Lower lobe of right lung (tissue), 2 donors: Measurements from ENCODE around the gene CLTRN. TPM values are rescaled to one million over a fixed set of nuclear protein-coding genes. Genes with fewer than 3 reads are reported as not detected.

ENCODE experiments used
- ATAC-seq, 2 donors: fragments of 200-7000 bp; cut with Tn5 transposase; one replicate each; pipeline ENCODE4 v1.9.1; 2020 to 2022; ENCODE audit warnings: mild to moderate bottlenecking in 2 of 2, moderate library complexity in 2 of 2
- DNase-seq: peaks from one replicate; pipeline ENCODE4 v3.0.0-alpha.2; 2020
- H3K27ac ChIP-seq: fragments of 200-600 bp; one replicate; pipeline ENCODE4 v1.8.0; 2022
- H3K27me3 ChIP-seq: fragments of 200-600 bp; one replicate; pipeline ENCODE4 v1.8.0; 2022; ENCODE audit warnings: low read depth
- H3K36me3 ChIP-seq: fragments of 200-600 bp; one replicate; pipeline ENCODE4 v1.8.0; 2022; ENCODE audit warnings: mild to moderate bottlenecking
- H3K4me1 ChIP-seq: fragments of 200-600 bp; one replicate; pipeline ENCODE4 v1.8.0; 2022
- H3K4me3 ChIP-seq: fragments of 200-600 bp; one replicate; pipeline ENCODE4 v1.8.0; 2022; ENCODE audit warnings: mild to moderate bottlenecking
- H3K9me3 ChIP-seq: fragments of 200-600 bp; one replicate; pipeline ENCODE4 v1.8.0; 2022
- intact Hi-C: fragments of 100-400 bp; cut with DNase I; formaldehyde crosslinking; loops from one replicate; pipeline ENCODE4 v1.11.0; 2022
- total RNA-seq: library from RNA; stranded (reverse); fragmentation: NEBNext Ultra II Directional; extraction: Animal tissue kit (Norgen Biotek cat#: 25700); gene quantifications from one replicate; pipeline ENCODE4 v1.2.1, GENCODE V29; 2021
- TF ChIP-seq, protein P1 (sequence below): fragments of 200-600 bp; IDR thresholded peaks from one replicate; pipeline ENCODE4 v1.8.0; 2022; ENCODE audit warnings: antibody characterized with exemption, mild to moderate bottlenecking
- donor health status: DM: no; HTN: yes; CAD: no; lungs with severe emphysema.

CLTRN gene
- total RNA-seq, 1 donor from 2014 or later, result 0.38 TPM

DNA sequence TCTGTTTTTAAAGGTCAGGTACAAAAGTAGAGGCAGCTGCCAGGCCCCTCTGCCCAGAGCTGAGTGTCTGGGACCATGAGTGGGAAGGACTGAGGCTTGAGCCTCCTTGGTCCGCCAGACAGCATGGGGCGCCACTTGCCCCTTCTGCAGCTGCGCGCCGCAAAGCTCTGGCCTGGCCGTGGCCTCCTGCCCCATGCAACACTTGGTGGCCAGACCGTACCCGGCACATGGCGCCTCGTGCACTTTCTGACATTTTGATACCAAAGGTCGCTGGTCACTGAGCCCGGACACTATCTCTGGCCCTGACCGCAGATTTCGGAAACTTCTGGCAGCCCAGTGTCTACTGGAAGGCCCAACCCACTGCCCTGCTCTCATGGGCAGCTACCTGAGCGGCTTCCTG, 18.6 kb downstream of the CLTRN start:
- intact Hi-C loops, result no loop called here
- no peaks in the 10 kb centered on the region for H3K4me1 ChIP-seq

DNA sequence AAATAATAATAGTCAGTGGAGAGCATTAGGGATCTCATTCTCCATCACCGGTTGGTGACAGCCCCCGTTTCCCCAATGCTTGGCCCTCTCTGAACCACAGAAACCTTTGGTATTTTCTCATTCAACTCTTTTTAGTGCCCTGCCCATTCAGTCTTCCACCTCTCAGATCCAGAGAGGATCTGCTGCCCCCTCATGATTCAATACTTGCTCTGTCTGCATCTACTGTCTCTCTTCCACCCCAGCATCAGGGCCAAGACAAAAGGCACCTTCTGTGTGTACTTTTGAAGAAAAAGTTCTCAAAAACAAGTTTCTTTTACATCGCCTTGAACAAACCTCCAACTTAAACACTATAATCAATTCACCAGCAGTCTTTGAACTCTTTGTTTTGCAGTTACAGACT, 19.3 kb downstream of the CLTRN start:
- Histone ChIP-seq H3K36me3 (no peaks in the 10 kb centered on the region), H3K27me3 (no peaks in the 10 kb centered on the region), H3K27ac (no peak overlapping the region), H3K9me3 (no peaks in the 10 kb centered on the region), H3K4me1 (no peaks in the 10 kb centered on the region), H3K4me3 (no peak overlapping the region)
- DNase-seq (no peak), ATAC-seq (no peak)
- TF ChIP-seq, protein P1, sequence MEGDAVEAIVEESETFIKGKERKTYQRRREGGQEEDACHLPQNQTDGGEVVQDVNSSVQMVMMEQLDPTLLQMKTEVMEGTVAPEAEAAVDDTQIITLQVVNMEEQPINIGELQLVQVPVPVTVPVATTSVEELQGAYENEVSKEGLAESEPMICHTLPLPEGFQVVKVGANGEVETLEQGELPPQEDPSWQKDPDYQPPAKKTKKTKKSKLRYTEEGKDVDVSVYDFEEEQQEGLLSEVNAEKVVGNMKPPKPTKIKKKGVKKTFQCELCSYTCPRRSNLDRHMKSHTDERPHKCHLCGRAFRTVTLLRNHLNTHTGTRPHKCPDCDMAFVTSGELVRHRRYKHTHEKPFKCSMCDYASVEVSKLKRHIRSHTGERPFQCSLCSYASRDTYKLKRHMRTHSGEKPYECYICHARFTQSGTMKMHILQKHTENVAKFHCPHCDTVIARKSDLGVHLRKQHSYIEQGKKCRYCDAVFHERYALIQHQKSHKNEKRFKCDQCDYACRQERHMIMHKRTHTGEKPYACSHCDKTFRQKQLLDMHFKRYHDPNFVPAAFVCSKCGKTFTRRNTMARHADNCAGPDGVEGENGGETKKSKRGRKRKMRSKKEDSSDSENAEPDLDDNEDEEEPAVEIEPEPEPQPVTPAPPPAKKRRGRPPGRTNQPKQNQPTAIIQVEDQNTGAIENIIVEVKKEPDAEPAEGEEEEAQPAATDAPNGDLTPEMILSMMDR, result no peak
- intact Hi-C loops, result no loop called here

More for the DNA sequence above, 18.6 kb downstream of the CLTRN start:
- Histone ChIP-seq H3K36me3 (no peaks in the 10 kb centered on the region), H3K27me3 (no peaks in the 10 kb centered on the region), H3K27ac (no peak overlapping the region), H3K4me3 (no peak overlapping the region), H3K9me3 (no peaks in the 10 kb centered on the region)
- ATAC-seq (no peak), DNase-seq (no peak)
- TF ChIP-seq, protein P1, result no peak

DNA sequence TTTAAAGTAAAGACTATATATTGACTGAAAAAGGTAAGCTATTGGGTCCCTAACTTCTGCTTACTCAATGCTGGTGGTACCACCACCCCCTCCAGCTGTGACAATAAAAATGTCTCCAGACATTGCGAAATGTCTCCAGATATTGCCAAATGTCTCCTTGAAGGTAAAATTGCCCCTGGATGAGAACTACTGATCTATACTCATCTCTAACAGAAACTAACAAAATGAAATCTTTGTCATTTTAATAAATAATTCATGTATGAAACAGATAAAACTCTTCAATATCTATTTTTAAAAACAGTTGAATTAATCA, 20.1 kb downstream of the CLTRN start:
- Histone ChIP-seq H3K27me3 (no peaks in the 10 kb centered on the region), H3K27ac (no peak overlapping the region), H3K4me1 (no peaks in the 10 kb centered on the region), H3K4me3 (no peak overlapping the region), H3K9me3 (no peaks in the 10 kb centered on the region), H3K36me3 (no peaks in the 10 kb centered on the region)
- ATAC-seq (no peak), DNase-seq (no peak)
- intact Hi-C loops, result no loop called here
- TF ChIP-seq, protein P1, result no peak

DNA sequence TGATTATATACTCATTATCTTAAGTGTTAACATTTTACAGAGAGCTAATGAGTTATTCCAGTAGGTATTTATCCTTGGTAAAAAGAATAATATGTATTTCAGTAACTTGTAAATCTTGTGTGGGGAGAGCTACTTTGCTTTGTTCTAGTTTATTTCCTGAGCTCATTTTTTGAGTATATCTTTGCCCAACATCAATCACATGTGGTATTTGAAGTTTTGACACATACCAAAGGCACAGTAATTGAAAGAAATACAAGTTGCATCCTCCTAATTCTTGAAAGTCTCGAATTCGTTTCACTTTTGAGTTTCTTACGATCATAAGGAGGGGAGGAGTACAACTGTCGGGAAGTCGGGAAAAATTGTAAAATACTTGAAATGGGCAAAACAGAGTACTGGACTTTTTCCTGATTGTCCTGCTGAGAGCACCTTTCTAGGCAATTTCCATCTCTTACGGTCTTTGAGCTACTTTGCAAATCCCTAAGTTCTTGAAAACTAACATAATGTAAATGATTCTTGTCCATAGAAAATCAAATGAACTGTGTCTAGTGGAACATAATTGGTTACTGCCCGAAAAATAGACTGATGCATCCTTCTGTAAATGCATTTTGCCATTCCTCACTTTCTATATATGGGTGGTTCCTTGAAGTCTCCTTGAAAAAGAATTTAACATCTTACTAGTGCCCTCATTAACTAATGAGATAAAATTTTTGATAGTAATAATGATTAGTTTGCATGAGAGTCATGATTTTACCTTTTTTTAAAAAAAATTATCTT, 20.6 kb downstream of the CLTRN start:
- TF ChIP-seq, protein P1, result no peak
- H3K9me3 ChIP-seq, result no peaks in the 10 kb centered on the region
- H3K4me1 ChIP-seq, result no peaks in the 10 kb centered on the region
- H3K36me3 ChIP-seq, result no peaks in the 10 kb centered on the region
- H3K27me3 ChIP-seq, result no peaks in the 10 kb centered on the region
- no peak for ATAC-seq
- H3K4me3 ChIP-seq, result no peak overlapping the region
- no peak for DNase-seq
- intact Hi-C loops, result no loop called here
- H3K27ac ChIP-seq, result no peak overlapping the region

DNA sequence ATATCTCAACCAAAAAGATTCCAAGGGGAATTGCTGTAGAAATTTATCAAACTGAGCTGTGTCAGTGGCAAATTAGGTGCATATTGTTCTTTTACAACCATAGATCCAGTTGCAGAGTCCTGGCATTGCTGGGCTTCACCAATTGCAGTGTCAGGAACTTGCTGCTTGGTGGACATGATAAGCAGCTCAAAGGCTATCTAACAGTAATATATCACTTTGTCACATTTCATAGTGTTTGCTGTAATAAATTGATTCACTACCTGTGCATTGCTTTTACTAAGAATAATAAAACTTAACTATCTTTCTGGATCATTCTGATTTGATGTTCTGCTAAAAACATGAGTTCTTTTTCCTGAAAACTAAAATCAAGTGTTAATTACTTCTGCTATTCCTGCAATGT, 33.0 kb downstream of the CLTRN start:
- Histone ChIP-seq H3K27me3 (no peaks in the 10 kb centered on the region), H3K9me3 (no peaks in the 10 kb centered on the region), H3K36me3 (no peaks in the 10 kb centered on the region), H3K27ac (no peak overlapping the region), H3K4me1 (no peaks in the 10 kb centered on the region), H3K4me3 (no peak overlapping the region)
- no peak for ATAC-seq
- intact Hi-C loops, result no loop called here
- DNase-seq, result no peak
- TF ChIP-seq, protein P1, result no peak
